Measurements from ENCODE around the gene VSNL1. TPM values are rescaled to one million over a fixed set of nuclear protein-coding genes. Genes with fewer than 3 reads are reported as not detected.

Gene VSNL1
- total and polyA plus RNA-seq, 9 donors: 2.3 to 10.0 (median 4.9) TPM

DNA sequence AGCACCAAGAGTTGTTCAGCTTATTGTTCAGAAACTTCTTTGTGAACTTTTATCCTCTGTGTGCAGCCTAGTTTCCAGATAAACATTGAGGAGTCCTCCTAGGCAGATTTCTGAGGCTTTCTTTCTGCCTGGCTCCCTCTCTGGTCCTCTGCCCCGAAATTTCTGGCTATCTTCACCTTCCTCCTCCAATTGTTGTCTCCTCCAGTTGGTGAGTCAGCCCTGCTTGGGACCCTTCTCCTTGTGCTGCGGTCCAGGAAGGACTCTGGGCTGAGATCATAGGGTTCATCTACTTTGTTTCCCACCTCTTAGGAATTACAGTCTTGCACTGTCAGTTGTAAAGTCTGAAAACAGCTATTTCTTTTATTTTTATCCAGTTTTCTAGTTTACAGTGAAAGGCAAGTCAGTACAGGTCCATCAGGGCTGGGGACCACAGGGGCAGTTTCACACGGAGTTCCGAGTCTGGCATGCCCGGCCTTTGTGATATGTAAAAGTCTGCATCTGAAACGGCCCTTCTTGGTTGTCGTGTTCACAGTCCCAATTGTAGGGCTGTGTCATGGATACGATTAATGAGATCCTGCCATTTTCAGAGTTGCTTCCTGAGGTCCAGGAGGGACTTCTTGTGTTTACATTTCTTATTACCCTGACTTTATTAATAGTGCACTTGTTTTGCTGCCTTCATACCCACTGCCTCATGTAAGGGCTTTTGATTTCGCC is 112.3 kb downstream of the VSNL1 start:
- H3K27ac ChIP-seq (ENCODE audit: low read length): no peak overlapping the region
- no peaks in the 10 kb centered on the region for H3K4me1 ChIP-seq (ENCODE audit: control insufficient read depth, insufficient read depth, low read length)
- 87% methylated on average over 8 of the region's 9 CpGs for WGBS (ENCODE audit: insufficient coverage)
- no peak overlapping the region for H3K4me3 ChIP-seq (ENCODE audit: low read length)
- DNase-seq: no peak
- H3K36me3 ChIP-seq (ENCODE audit: control insufficient read depth, insufficient read depth, low read length): no peaks in the 10 kb centered on the region
- no peaks in the 10 kb centered on the region for H3K9me3 ChIP-seq (replicated peaks; ENCODE audit: control insufficient read depth, low read depth, low read length)
- no peaks in the 10 kb centered on the region for H3K27me3 ChIP-seq (ENCODE audit: control insufficient read depth, insufficient read depth, low read length)

GRCh38 chr2:17657759-17658158 is 117.3 kb downstream of the VSNL1 start:
- Histone ChIP-seq H3K27ac (ENCODE audit: low read length) (no peak overlapping the region), H3K4me3 (ENCODE audit: low read length) (no peak overlapping the region), H3K27me3 (ENCODE audit: control insufficient read depth, insufficient read depth, low read length) (no peaks in the 10 kb centered on the region), H3K9me3 (replicated peaks; ENCODE audit: control insufficient read depth, low read depth, low read length) (no peaks in the 10 kb centered on the region), H3K36me3 (ENCODE audit: control insufficient read depth, insufficient read depth, low read length) (peaks cover 12% of the 10 kb centered on the region), H3K4me1 (ENCODE audit: control insufficient read depth, insufficient read depth, low read length) (no peaks in the 10 kb centered on the region)
- no CpG with 5 or more reads among the region's 4 CpGs for WGBS (ENCODE audit: insufficient coverage)
- DNase-seq: no peak

- Histone ChIP-seq H3K4me1 (ENCODE audit: control insufficient read depth, insufficient read depth, low read length) (no peaks in the 10 kb centered on the region), H3K36me3 (ENCODE audit: control insufficient read depth, insufficient read depth, low read length) (peaks cover 15% of the 10 kb centered on the region), H3K9me3 (replicated peaks; ENCODE audit: control insufficient read depth, low read depth, low read length) (no peaks in the 10 kb centered on the region), H3K27ac (ENCODE audit: low read length) (no peak overlapping the region), H3K27me3 (ENCODE audit: control insufficient read depth, insufficient read depth, low read length) (no peaks in the 10 kb centered on the region), H3K4me3 (ENCODE audit: low read length) (no peak overlapping the region)
- 94% methylated on average over 3 of the region's 6 CpGs for WGBS (ENCODE audit: insufficient coverage)
- no peak for DNase-seq
These were observed 117.9 kb downstream of the VSNL1 start for GRCh38 chr2:17658251-17658843.

DNA sequence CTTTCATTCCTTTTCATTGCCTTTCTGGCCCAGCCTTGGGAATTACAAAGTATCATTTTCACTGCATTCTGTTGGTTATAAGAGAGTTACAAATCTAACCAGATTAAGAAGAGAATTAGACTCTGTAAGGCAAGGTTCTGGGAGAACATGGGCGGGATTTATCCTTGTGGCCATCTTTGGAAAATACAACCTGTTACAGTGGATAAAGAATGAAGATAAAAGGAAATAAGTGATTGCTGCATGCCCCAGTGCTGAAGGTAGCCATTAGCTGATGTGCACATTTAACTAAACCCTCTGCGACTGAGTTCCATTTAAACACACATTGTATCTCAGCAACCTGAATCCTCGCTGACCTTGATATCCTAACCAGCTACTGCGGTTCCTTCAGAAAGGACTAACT is 119.7 kb downstream of the VSNL1 start:
- H3K36me3 ChIP-seq (ENCODE audit: control insufficient read depth, insufficient read depth, low read length): peaks cover 20% of the 10 kb centered on the region
- H3K27ac ChIP-seq (ENCODE audit: low read length): no peak overlapping the region
- no peaks in the 10 kb centered on the region for H3K4me1 ChIP-seq (ENCODE audit: control insufficient read depth, insufficient read depth, low read length)
- H3K9me3 ChIP-seq (replicated peaks; ENCODE audit: control insufficient read depth, low read depth, low read length): no peaks in the 10 kb centered on the region
- DNase-seq: no peak
- 100% methylated on average over 3 of the region's 4 CpGs for WGBS (ENCODE audit: insufficient coverage)
- no peak overlapping the region for H3K4me3 ChIP-seq (ENCODE audit: low read length)
- no peaks in the 10 kb centered on the region for H3K27me3 ChIP-seq (ENCODE audit: control insufficient read depth, insufficient read depth, low read length)

DNA sequence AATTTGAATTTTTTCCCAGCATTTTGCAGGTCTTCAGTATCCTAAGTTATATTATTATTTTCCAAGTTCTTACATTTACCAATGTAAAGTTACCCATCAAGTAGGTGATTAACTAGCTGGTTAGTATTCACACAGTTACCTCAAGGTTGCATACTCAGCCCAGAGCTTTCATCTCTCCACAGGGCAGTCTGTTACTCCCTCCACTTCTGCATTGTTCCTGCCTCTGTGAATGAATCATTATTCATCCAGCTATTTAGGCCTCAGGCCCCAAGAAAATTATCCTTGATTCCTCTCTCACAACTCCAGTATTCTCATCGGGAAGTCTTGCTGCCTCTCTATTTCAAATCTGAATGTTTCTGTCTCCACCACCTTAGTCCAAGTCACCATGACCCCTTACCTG is 121.0 kb downstream of the VSNL1 start:
- H3K27ac ChIP-seq (ENCODE audit: low read length): no peak overlapping the region
- H3K4me3 ChIP-seq (ENCODE audit: low read length): no peak overlapping the region
- no peaks in the 10 kb centered on the region for H3K4me1 ChIP-seq (ENCODE audit: control insufficient read depth, insufficient read depth, low read length)
- H3K9me3 ChIP-seq (replicated peaks; ENCODE audit: control insufficient read depth, low read depth, low read length): no peaks in the 10 kb centered on the region
- DNase-seq: no peak
- H3K36me3 ChIP-seq (ENCODE audit: control insufficient read depth, insufficient read depth, low read length): peaks cover 23% of the 10 kb centered on the region
- 87% methylated on average over 1 of the region's 1 CpG for WGBS (ENCODE audit: insufficient coverage)
- no peaks in the 10 kb centered on the region for H3K27me3 ChIP-seq (ENCODE audit: control insufficient read depth, insufficient read depth, low read length)

DNA sequence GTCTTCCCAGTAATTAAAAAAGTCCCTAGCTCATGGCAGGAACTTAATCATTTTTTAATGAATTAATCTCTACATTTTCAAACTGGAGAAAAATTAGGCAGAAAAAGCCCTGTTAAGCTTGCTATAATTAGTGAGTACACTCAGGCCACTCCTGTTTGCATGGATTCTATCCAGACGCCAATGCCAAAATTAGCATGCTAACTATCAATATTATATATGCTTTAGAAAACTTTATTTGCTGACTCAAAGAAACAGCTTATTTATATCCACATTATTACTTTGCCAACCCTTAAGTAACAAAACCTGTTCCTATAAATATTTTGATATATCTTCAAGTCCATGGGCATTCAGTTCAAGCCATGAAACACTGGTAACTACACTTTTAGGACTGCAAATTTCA is 122.2 kb downstream of the VSNL1 start:
- no peak overlapping the region for H3K27ac ChIP-seq (ENCODE audit: low read length)
- H3K4me3 ChIP-seq (ENCODE audit: low read length): no peak overlapping the region
- H3K36me3 ChIP-seq (ENCODE audit: control insufficient read depth, insufficient read depth, low read length): peaks cover 31% of the 10 kb centered on the region
- DNase-seq: no peak
- no peaks in the 10 kb centered on the region for H3K27me3 ChIP-seq (ENCODE audit: control insufficient read depth, insufficient read depth, low read length)
- H3K9me3 ChIP-seq (replicated peaks; ENCODE audit: control insufficient read depth, low read depth, low read length): no peaks in the 10 kb centered on the region
- H3K4me1 ChIP-seq (ENCODE audit: control insufficient read depth, insufficient read depth, low read length): no peaks in the 10 kb centered on the region
- whole genome bisulfite sequencing (ENCODE audit: insufficient coverage): no CpG with 5 or more reads among the region's 1 CpG

GRCh38 chr2:17664534-17664933 is 124.0 kb downstream of the VSNL1 start:
- H3K9me3 ChIP-seq (replicated peaks; ENCODE audit: control insufficient read depth, low read depth, low read length): no peaks in the 10 kb centered on the region
- no peaks in the 10 kb centered on the region for H3K4me1 ChIP-seq (ENCODE audit: control insufficient read depth, insufficient read depth, low read length)
- peaks cover 40% of the 10 kb centered on the region for H3K36me3 ChIP-seq (ENCODE audit: control insufficient read depth, insufficient read depth, low read length)
- no peak overlapping the region for H3K27ac ChIP-seq (ENCODE audit: low read length)
- no peaks in the 10 kb centered on the region for H3K27me3 ChIP-seq (ENCODE audit: control insufficient read depth, insufficient read depth, low read length)
- no peak for DNase-seq
- H3K4me3 ChIP-seq (ENCODE audit: low read length): no peak overlapping the region
- no CpG with 5 or more reads among the region's 1 CpG for WGBS (ENCODE audit: insufficient coverage)

GRCh38 chr2:17667898-17668297 is 127.4 kb downstream of the VSNL1 start:
- H3K9me3 ChIP-seq (replicated peaks; ENCODE audit: control insufficient read depth, low read depth, low read length): no peaks in the 10 kb centered on the region
- no peak overlapping the region for H3K4me3 ChIP-seq (ENCODE audit: low read length)
- no CpG with 5 or more reads among the region's 1 CpG for WGBS (ENCODE audit: insufficient coverage)
- no peak overlapping the region for H3K27ac ChIP-seq (ENCODE audit: low read length)
- H3K36me3 ChIP-seq (ENCODE audit: control insufficient read depth, insufficient read depth, low read length): peaks cover 34% of the 10 kb centered on the region
- no peak for DNase-seq
- H3K27me3 ChIP-seq (ENCODE audit: control insufficient read depth, insufficient read depth, low read length): no peaks in the 10 kb centered on the region
- H3K4me1 ChIP-seq (ENCODE audit: control insufficient read depth, insufficient read depth, low read length): no peaks in the 10 kb centered on the region

GRCh38 chr2:17672583-17673317 is 132.3 kb downstream of the VSNL1 start:
- H3K4me3 ChIP-seq (ENCODE audit: low read length): no peak overlapping the region
- no peak overlapping the region for H3K27ac ChIP-seq (ENCODE audit: low read length)
- H3K36me3 ChIP-seq (ENCODE audit: control insufficient read depth, insufficient read depth, low read length): peaks cover 20% of the 10 kb centered on the region
- H3K27me3 ChIP-seq (ENCODE audit: control insufficient read depth, insufficient read depth, low read length): no peaks in the 10 kb centered on the region
- no peaks in the 10 kb centered on the region for H3K9me3 ChIP-seq (replicated peaks; ENCODE audit: control insufficient read depth, low read depth, low read length)
- DNase-seq: no peak
- WGBS (ENCODE audit: insufficient coverage): no CpG with 5 or more reads among the region's 7 CpGs
- no peaks in the 10 kb centered on the region for H3K4me1 ChIP-seq (ENCODE audit: control insufficient read depth, insufficient read depth, low read length)

GRCh38 chr2:17674817-17675216 is 134.3 kb downstream of the VSNL1 start:
- no peak for DNase-seq
- Histone ChIP-seq H3K27ac (ENCODE audit: low read length) (no peak overlapping the region), H3K4me1 (ENCODE audit: control insufficient read depth, insufficient read depth, low read length) (no peaks in the 10 kb centered on the region), H3K27me3 (ENCODE audit: control insufficient read depth, insufficient read depth, low read length) (no peaks in the 10 kb centered on the region), H3K4me3 (ENCODE audit: low read length) (no peak overlapping the region), H3K36me3 (ENCODE audit: control insufficient read depth, insufficient read depth, low read length) (peaks cover 12% of the 10 kb centered on the region), H3K9me3 (replicated peaks; ENCODE audit: control insufficient read depth, low read depth, low read length) (no peaks in the 10 kb centered on the region)

All from muscle of leg (tissue), 11 donors.